ENCODE measurements around the gene GPC5.

GRCh38 chr13:91632086-91632485, 233.7 kb downstream of the GPC5 start:
- no peak for TF ChIP-seq MYC (IDR thresholded peaks at IDR 0.05; ENCODE audit: borderline replicate concordance, low read length)
- TF ChIP-seq CTCF (IDR thresholded peaks at IDR 0.05), result no peak
- no peak for TF ChIP-seq PBX3 (IDR thresholded peaks at IDR 0.05)
- TF ChIP-seq MAFK (IDR thresholded peaks at IDR 0.05; ENCODE audit: partially characterized antibody), result no peak

All from A549 (cell line).